SHP77 (cell line): ENCODE results near the gene DYNLT1.
"Not testable (repeated sequence)": the region's sequence is repeated elsewhere in the genome, so short reads cannot be mapped to it uniquely, and the experiment has no call there.

ENCODE experiments used
- DNase-seq, 2 experiments: peaks; one replicate each; lab custom pipeline; 2025; lab: John Stamatoyannopoulos, UW

Gene DYNLT1

GRCh38 chr6:158622545-158623190 lies 21.9 kb downstream of the DYNLT1 start:
- DNase-seq, result no peak

- no peak for DNase-seq
These were observed 22.6 kb downstream of the DYNLT1 start for GRCh38 chr6:158621694-158622544.

- DNase-seq, result no peak
These were observed 23.4 kb downstream of the DYNLT1 start for GRCh38 chr6:158620963-158621693.

GRCh38 chr6:158619922-158620801 lies 24.4 kb downstream of the DYNLT1 start:
- DNase-seq, result no peak

DNA sequence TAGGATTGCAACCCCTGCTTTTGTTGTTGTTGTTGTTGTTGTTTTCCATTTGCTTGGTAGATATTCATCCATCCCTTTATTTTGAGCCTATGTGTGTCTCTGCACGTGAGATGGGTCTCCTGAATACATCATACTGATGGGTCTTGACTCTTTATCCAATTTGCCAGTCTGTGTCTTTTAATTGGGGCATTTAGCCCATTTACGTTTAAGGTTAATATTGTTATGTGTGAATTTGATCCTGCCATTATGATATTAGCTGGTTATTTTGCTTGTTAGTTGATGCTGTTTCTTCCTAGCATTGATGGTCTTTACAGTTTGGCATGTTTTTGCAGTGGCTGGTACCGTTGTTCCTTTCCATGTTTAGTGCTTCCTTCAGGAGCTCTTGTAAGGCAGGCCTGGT lies 26.3 kb downstream of the DYNLT1 start:
- not testable (repeated sequence) for DNase-seq

DNA sequence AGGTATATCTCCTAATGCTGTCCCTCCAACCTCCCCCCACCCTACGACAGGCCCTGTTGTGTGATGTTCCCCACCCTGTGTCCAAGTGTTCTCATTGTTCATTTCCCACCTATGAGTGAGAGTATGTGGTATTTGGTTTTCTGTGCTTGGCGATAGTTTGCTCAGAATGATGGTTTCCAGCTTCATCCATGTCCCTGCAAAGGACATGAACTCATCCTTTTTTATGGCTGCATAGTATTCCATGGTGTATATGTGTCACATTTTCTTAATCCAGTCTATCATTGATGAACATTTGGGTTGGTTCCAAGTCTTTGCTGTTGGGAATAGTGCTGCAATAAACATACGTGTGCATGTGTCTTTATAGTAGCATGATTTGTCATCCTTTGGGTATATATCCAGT lies 29.9 kb downstream of the DYNLT1 start:
- DNase-seq, result not testable (repeated sequence)

- no peak for DNase-seq
These were observed 32.8 kb downstream of the DYNLT1 start for GRCh38 chr6:158611541-158612370.

- no peak for DNase-seq
These were observed 33.5 kb downstream of the DYNLT1 start for GRCh38 chr6:158611039-158611438.

DNA sequence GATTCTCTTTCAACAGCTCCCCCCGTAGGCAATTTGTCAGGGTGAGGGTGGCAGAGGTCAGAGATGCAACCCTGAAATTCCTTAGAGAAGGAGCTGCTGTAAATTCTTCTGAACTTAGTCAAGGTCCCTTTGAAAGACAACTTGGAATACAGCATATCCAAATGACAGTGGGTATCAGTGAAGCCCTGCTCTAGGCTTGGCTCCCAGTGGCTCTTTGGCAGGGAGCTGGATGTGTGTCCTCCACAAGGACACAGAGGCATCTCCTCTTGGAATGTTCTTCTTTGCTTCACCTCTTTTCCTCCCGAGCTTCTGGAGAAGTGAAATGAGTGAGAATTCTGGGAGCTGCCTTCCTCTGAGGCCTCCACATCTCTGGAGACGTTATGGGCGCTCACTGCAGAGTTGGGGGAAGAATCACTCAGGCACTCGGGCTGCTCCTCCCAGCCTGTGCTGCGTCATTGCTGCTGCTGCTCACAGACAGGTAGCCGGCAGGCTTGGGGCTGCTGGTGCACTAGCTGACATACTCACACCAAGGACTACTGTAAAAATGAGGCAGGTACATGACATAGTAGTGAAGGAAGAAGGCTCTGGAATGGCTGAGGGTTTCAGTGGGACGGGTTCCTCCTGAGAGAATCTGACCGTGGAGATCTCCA lies 34.1 kb downstream of the DYNLT1 start:
- no peak for DNase-seq

- no peak for DNase-seq
These were observed 34.9 kb downstream of the DYNLT1 start for GRCh38 chr6:158609455-158610155.

GRCh38 chr6:158608221-158608620 lies 36.3 kb downstream of the DYNLT1 start:
- DNase-seq, result no peak

GRCh38 chr6:158607411-158608170 lies 37.0 kb downstream of the DYNLT1 start:
- no peak for DNase-seq

- DNase-seq, result no peak
These were observed 37.6 kb downstream of the DYNLT1 start for GRCh38 chr6:158606935-158607334.

DNA sequence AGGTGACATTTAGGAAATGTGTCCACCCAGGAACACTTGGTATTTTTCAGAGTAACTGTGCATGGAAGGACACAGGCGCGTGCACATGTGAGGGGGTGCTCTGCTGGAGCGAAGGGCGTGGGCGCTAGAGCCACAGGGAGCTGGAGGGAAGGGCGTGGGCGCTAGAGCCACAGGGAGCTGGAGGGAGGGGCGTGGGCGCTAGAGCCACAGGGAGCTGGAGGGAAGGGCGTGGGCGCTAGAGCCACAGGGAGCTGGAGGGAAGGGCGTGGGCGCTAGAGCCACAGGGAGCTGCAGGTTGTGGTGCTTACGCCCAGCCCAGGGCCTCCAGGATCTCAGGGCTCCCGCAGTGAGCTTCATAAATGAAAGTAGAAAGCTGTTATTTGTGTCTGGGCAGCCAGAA lies 38.5 kb downstream of the DYNLT1 start:
- not testable (repeated sequence) for DNase-seq

DNA sequence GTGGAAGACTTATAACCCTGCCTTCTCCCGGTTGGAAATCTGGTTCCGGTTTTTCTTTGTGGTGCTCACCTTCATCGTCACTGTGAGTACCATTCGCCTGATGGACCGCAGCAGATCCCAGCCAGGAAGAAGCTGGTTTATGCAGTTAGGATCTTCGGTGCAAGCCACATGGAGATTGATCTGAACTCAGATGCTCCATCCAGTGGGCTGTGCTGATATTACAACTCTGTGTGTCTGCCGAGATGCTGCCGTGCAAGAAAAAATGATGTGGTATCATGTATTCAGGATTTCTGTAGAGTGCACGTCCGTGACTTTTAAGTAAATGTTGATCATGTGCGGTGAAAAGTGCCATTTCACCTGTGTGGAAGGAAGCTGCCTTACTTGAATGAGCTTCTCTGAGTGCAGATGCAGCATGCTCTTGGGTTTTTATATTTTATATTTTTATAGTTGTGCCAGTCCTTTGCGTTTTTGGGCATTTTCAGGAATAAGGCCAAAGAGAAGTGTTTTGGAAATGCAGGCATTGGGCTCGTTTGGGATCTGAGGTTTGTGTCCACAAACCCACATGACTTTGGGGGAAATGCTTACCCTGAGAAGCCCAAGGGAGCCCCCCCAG lies 39.2 kb downstream of the DYNLT1 start:
- DNase-seq, result peak; percentile 72 to 75

DNA sequence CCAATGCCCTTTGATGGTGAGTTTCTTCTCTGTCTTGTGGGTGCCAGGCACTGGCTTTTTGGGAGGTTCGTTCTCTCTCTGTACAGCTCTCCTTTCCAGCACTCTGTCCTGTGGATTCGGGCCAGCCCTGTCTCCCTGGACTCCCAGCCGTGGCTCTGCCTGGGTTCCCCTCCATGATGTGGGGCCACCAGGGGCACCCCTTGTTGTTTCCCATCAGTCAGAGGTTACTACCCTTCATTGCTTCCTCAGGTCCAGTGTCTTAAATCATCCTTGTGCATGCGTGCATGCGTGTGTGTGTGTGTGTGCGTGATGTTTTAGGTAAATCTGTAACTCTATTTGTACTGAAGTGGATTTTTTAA lies 40.5 kb downstream of the DYNLT1 start:
- DNase-seq, result no peak

DNA sequence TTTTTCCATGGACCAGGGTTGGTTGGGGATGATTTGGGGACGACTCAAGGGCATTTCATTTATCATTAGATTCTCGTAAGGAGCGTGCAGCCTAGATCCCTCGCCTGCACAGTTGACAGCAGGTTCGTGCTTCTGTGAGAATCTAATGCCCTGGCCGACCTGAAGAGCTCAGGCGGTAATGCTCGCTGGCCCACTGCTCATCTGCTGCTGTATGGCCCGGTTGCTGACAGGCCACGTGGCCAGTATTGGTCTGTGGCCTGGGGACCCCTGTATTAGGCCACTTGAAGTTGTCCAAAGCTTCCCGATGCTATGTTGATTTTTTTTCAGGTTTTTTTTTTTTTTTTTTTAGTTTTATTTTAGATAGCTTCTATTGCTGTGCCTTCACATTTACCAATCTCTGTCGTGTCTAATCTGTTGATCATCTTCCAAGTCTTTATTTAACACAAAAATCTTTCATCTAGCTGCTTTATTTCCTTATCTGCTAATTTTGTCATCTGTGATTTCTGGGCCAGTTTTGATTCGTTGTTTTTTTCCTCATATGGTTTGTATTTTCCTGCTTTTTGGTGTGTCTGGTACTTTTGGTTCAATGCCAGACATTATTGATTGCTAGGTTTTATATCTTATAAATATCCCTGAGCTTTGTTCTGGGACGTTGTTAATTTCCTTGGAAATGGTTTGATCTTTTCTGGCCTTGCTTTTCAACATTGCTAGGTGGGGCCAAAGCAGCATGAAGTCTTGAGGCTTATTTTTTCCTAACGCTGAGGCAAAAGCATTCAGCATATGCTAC lies 41.1 kb downstream of the DYNLT1 start:
- no peak for DNase-seq

GRCh38 chr6:158599635-158600034 lies 44.9 kb downstream of the DYNLT1 start:
- DNase-seq, result no peak
